T-helper 2 cell (primary cell): ENCODE results near the gene CNIH2.

Experiments used
- DNase-seq, 5 experiments: peaks; one replicate each; pipeline versions ENCODE4 v3.0.0 to v3.0.0-alpha.2; 2012 to 2022

The CNIH2 gene

GRCh38 chr11:66278363-66279091, 552 bp downstream of the CNIH2 start:
- DNase-seq: peak in 1 of 5 experiments; percentile 27

GRCh38 chr11:66279092-66279734, 1.2 kb downstream of the CNIH2 start:
- no peak for DNase-seq

- no peak for DNase-seq
Measured at GRCh38 chr11:66280428-66280827, 2.5 kb downstream of the CNIH2 start.

GRCh38 chr11:66281001-66281400, 3.0 kb downstream of the CNIH2 start:
- no peak for DNase-seq

- no peak for DNase-seq
Measured at GRCh38 chr11:66281776-66282467, 3.9 kb downstream of the CNIH2 start.

GRCh38 chr11:66282468-66283455, 4.8 kb downstream of the CNIH2 start:
- DNase-seq: peak; percentile 97 to 100 (median 99)

- DNase-seq: no peak
Measured at GRCh38 chr11:66283461-66284105, 5.6 kb downstream of the CNIH2 start.

- DNase-seq: no peak
Measured at GRCh38 chr11:66284526-66285078, 6.6 kb downstream of the CNIH2 start.

GRCh38 chr11:66285250-66285947, 7.4 kb downstream of the CNIH2 start:
- no peak for DNase-seq

- no peak for DNase-seq
Measured at GRCh38 chr11:66286699-66287098, 8.7 kb downstream of the CNIH2 start.

GRCh38 chr11:66287211-66287888, 9.4 kb downstream of the CNIH2 start:
- DNase-seq: no peak

- DNase-seq: no peak
Measured at GRCh38 chr11:66287889-66288670, 10.1 kb downstream of the CNIH2 start.

- DNase-seq: peak; percentile 96 to 100 (median 98)
Measured at GRCh38 chr11:66288671-66289547, 10.9 kb downstream of the CNIH2 start, which contains the start of gene YIF1A. Gene YIF1A (minus strand): TSS chr11:66289143. CDS start chr11:66288985, 158 bp downstream.

GRCh38 chr11:66289548-66290329, 11.8 kb downstream of the CNIH2 start:
- peak in 4 of 5 experiments; percentile 47 to 88 (median 78) for DNase-seq

- DNase-seq: no peak
Measured at GRCh38 chr11:66290330-66290621, 12.3 kb downstream of the CNIH2 start.

GRCh38 chr11:66291303-66291705, 13.3 kb downstream of the CNIH2 start:
- DNase-seq: no peak

- peak in 1 of 5 experiments; percentile 43 for DNase-seq
Measured at GRCh38 chr11:66291706-66292542, 13.9 kb downstream of the CNIH2 start, which contains the start of gene TMEM151A. Gene TMEM151A (plus strand): TSS chr11:66291894. CDS start chr11:66292014, 120 bp downstream.
